Sciatic nerve (tissue), 2 donors: ENCODE measurements around the gene MBD1. TPM values are rescaled to one million over a fixed set of nuclear protein-coding genes. Genes with fewer than 3 reads are reported as not detected.
"Not testable (repeated sequence)": the region's sequence is repeated elsewhere in the genome, so short reads cannot be mapped to it uniquely, and the experiment has no call there.

ENCODE experiments used
- ATAC-seq: fragments of 200-7000 bp; cut with Tn5 transposase; one replicate; pipeline ENCODE4 v1.9.1; 2020; ENCODE audit warnings: mild to moderate bottlenecking, moderate library complexity
- DNase-seq: peaks from one replicate; pipeline ENCODE4 v3.0.0-alpha.2; 2020; ENCODE audit warnings: low spot score
- intact Hi-C: fragments of 100-400 bp; cut with DNase I; formaldehyde crosslinking; loops from one replicate; pipeline ENCODE4 v1.14.2; 2022
- total RNA-seq: library from RNA; stranded (reverse); fragmentation: NEBNext Ultra II Directional; extraction: Animal tissue kit (Norgen Biotek cat#: 25700); gene quantifications from one replicate; pipeline ENCODE4 v1.2.1, GENCODE V29; 2021
- donor health status: DM: no; HTN: no; CAD: no.
- donor health status: DM: no; HTN: no; CAD: no.

Gene MBD1
- 63.9 TPM for total RNA-seq

GRCh38 chr18:50281295-50281971 lies at the start of gene MBD1:
Gene MBD1 (minus strand): TSS chr18:50281523. CDS start chr18:50279992, 1,531 bp downstream.
- DNase-seq (peak; percentile 97), ATAC-seq (peak; percentile 98)
- intact Hi-C loops: no loop called here

GRCh38 chr18:50330176-50330575 lies 48.9 kb upstream of the MBD1 start:
- intact Hi-C loops: no loop called here
- DNase-seq (no peak), ATAC-seq (no peak)

GRCh38 chr18:50327983-50328382 lies 46.7 kb upstream of the MBD1 start:
- intact Hi-C loops: no loop called here
- ATAC-seq: no peak
- DNase-seq: no peak

- DNase-seq (no peak), ATAC-seq (no peak)
- intact Hi-C loops: no loop called here
Measured at GRCh38 chr18:50320719-50321118, 39.4 kb upstream of the MBD1 start.

GRCh38 chr18:50315100-50315871 lies 34.0 kb upstream of the MBD1 start:
- ATAC-seq: no peak
- intact Hi-C loops: no loop called here

GRCh38 chr18:50313873-50314460 lies 32.6 kb upstream of the MBD1 start:
- ATAC-seq: no peak
- intact Hi-C loops: no loop called here
- no peak for DNase-seq

More at GRCh38 chr18:50315100-50315871, 34.0 kb upstream of the MBD1 start:
- DNase-seq: no peak

GRCh38 chr18:50313031-50313607 lies 31.8 kb upstream of the MBD1 start:
- intact Hi-C loops: no loop called here
- no peak for ATAC-seq
- no peak for DNase-seq

- DNase-seq (no peak), ATAC-seq (no peak)
- intact Hi-C loops: no loop called here
Measured at GRCh38 chr18:50312296-50313030, 31.1 kb upstream of the MBD1 start.

GRCh38 chr18:50311650-50312049 lies 30.3 kb upstream of the MBD1 start:
- no peak for DNase-seq
- no peak for ATAC-seq
- intact Hi-C loops: no loop called here

GRCh38 chr18:50310080-50310479 lies 28.8 kb upstream of the MBD1 start:
- DNase-seq (no peak), ATAC-seq (no peak)
- intact Hi-C loops: no loop called here

GRCh38 chr18:50308851-50309250 lies 27.5 kb upstream of the MBD1 start:
- ATAC-seq, intact Hi-C loops, DNase-seq: not testable (repeated sequence)

GRCh38 chr18:50307738-50308470 lies 26.6 kb upstream of the MBD1 start:
- ATAC-seq (peak; percentile 99), DNase-seq (peak; percentile 93)
- intact Hi-C loops: no loop called here

- no peak for DNase-seq
- intact Hi-C loops: no loop called here
- ATAC-seq: no peak
Measured at GRCh38 chr18:50307400-50307737, 26.0 kb upstream of the MBD1 start.

GRCh38 chr18:50306944-50307343 lies 25.6 kb upstream of the MBD1 start:
- DNase-seq: no peak

GRCh38 chr18:50301074-50301473 lies 19.8 kb upstream of the MBD1 start:
- DNase-seq (no peak), ATAC-seq (no peak)
- intact Hi-C loops: no loop called here

More at GRCh38 chr18:50306944-50307343, 25.6 kb upstream of the MBD1 start:
- intact Hi-C loops: no loop called here
- peak; percentile 8 for ATAC-seq

- no peak for ATAC-seq
- intact Hi-C loops: no loop called here
- no peak for DNase-seq
Measured at GRCh38 chr18:50299626-50300388, 18.5 kb upstream of the MBD1 start.

- ATAC-seq (peak; percentile 33), DNase-seq (no peak)
- intact Hi-C loops: no loop called here
Measured at GRCh38 chr18:50298443-50299284, 17.3 kb upstream of the MBD1 start.
